Measurements from ENCODE around the gene VTI1A. TPM values are rescaled to one million over a fixed set of nuclear protein-coding genes. Genes with fewer than 3 reads are reported as not detected.

Gene VTI1A
- polyA plus RNA-seq, 1 of the 3 experiments (the other 2 are of a cell fraction), result 8.3 TPM

GRCh38 chr10:112785089-112785488, 338.1 kb downstream of the VTI1A start:
- H3K9me3 ChIP-seq, result no peaks in the 10 kb centered on the region
- H3K9me2 ChIP-seq, result no peaks in the 10 kb centered on the region
- no peak overlapping the region for H3K27ac ChIP-seq (ENCODE audit: low read depth in 2 of 2, low read length in 1 of 2)
- no peak for DNase-seq
- no peaks in the 10 kb centered on the region for H3F3A ChIP-seq (replicated peaks; ENCODE audit: insufficient read depth)
- H3K36me3 ChIP-seq (replicated peaks in 1 of 2; ENCODE audit: control insufficient read depth in 1 of 2, insufficient read depth in 2 of 2, low read length in 1 of 2), result no peaks in the 10 kb centered on the region
- no peaks in the 10 kb centered on the region for H3K79me2 ChIP-seq (ENCODE audit: insufficient read depth)
- no peaks in the 10 kb centered on the region for H3K27me3 ChIP-seq (ENCODE audit: insufficient read depth)
- no peak overlapping the region for H3K4me2 ChIP-seq
- H2AFZ ChIP-seq (ENCODE audit: low read depth), result no peak overlapping the region
- POLR2A ChIA-PET, result no interaction called here
- H3K4me1 ChIP-seq (ENCODE audit: control insufficient read depth in 1 of 2, insufficient read depth in 2 of 2, low read depth in 1 of 2, low read length in 1 of 2), result peaks cover 0 to 10% of the 10 kb centered on the region in 2 experiments; a peak in 1 of 4 replicates
- no peak overlapping the region for H3K9ac ChIP-seq
- no peak overlapping the region for H3K4me3 ChIP-seq (ENCODE audit: low read depth in 2 of 2, low read length in 1 of 2)
- TF ChIP-seq EP300 (IDR thresholded peaks at IDR 0.05; ENCODE audit: borderline replicate concordance in 1 of 2, low read depth in 1 of 2, low read length in 1 of 2), result no peak
- no peak for TF ChIP-seq TCF12 (IDR thresholded peaks at IDR 0.05)
- TF ChIP-seq NRF1 (IDR thresholded peaks at IDR 0.05; ENCODE audit: low read depth, low read length), result no peak
- TF ChIP-seq FOXM1 (IDR thresholded peaks at IDR 0.05; ENCODE audit: low read depth), result no peak
- no peak for TF ChIP-seq MXI1 (IDR thresholded peaks at IDR 0.05; ENCODE audit: low read depth, low read length)
- TF ChIP-seq FOXJ3 (CRISPR knock-in tag; IDR thresholded peaks at IDR 0.05), result no peak
- TF ChIP-seq NFIC (IDR thresholded peaks at IDR 0.05; ENCODE audit: borderline replicate concordance), result no peak
- no peak for TF ChIP-seq YY1 (IDR thresholded peaks at IDR 0.05; ENCODE audit: low read depth)
- no peak for TF ChIP-seq EZH2phosphoT487 (IDR thresholded peaks at IDR 0.05; ENCODE audit: borderline replicate concordance, low read depth)
- no peak for TF ChIP-seq RAD21 (IDR thresholded peaks at IDR 0.05; ENCODE audit: low read length)
- TF ChIP-seq GABPA (IDR thresholded peaks at IDR 0.05; ENCODE audit: low read depth), result no peak
- TF ChIP-seq GATA2 (CRISPR knock-in tag; IDR thresholded peaks at IDR 0.05), result no peak
- no peak for TF ChIP-seq SMC3 (IDR thresholded peaks at IDR 0.05; ENCODE audit: low read depth, low read length)
- TF ChIP-seq PBX3 (IDR thresholded peaks at IDR 0.05), result no peak
- no peak for TF ChIP-seq CHD2 (IDR thresholded peaks at IDR 0.05; ENCODE audit: low read length, partially characterized antibody)
- TF ChIP-seq RXRA (IDR thresholded peaks at IDR 0.05; ENCODE audit: borderline replicate concordance, low read depth), result no peak
- no peak for TF ChIP-seq MAX (IDR thresholded peaks at IDR 0.05; ENCODE audit: low read depth)
- H4K20me1 ChIP-seq (ENCODE audit: insufficient read depth), result no peaks in the 10 kb centered on the region
- CTCF ChIA-PET, result no interaction called here

GRCh38 chr10:112789248-112789647, 342.2 kb downstream of the VTI1A start:
- DNase-seq, result no peak
- H3K27me3 ChIP-seq (ENCODE audit: insufficient read depth), result no peaks in the 10 kb centered on the region
- CTCF ChIA-PET, result no interaction called here

More at GRCh38 chr10:112789248-112789647, 342.2 kb downstream of the VTI1A start:
- Histone ChIP-seq H3K4me3 (ENCODE audit: low read depth in 2 of 2, low read length in 1 of 2) (no peak overlapping the region), H4K20me1 (ENCODE audit: insufficient read depth) (no peaks in the 10 kb centered on the region), H3K4me1 (ENCODE audit: control insufficient read depth in 1 of 2, insufficient read depth in 2 of 2, low read depth in 1 of 2, low read length in 1 of 2) (peaks cover 8 to 10% of the 10 kb centered on the region in 2 experiments; a peak in 3 of 4 replicates), H3K9ac (no peak overlapping the region), H3K9me2 (no peaks in the 10 kb centered on the region), H3K36me3 (replicated peaks in 1 of 2; ENCODE audit: control insufficient read depth in 1 of 2, insufficient read depth in 2 of 2, low read length in 1 of 2) (no peaks in the 10 kb centered on the region), H3K4me2 (no peak overlapping the region), H3K9me3 (no peaks in the 10 kb centered on the region), H3F3A (replicated peaks; ENCODE audit: insufficient read depth) (no peaks in the 10 kb centered on the region), H2AFZ (ENCODE audit: low read depth) (no peak overlapping the region), H3K79me2 (ENCODE audit: insufficient read depth) (no peaks in the 10 kb centered on the region), H3K27ac (ENCODE audit: low read depth in 2 of 2, low read length in 1 of 2) (no peak overlapping the region)
- POLR2A ChIA-PET, result interaction anchor here (0.6 kb wide), 1 partner anchor 1614 kb away, joined by 3 read pairs; no protein-coding TSS in a partner anchor
- no peak for TF ChIP-seq ZBTB33 (IDR thresholded peaks at IDR 0.05; ENCODE audit: borderline replicate concordance, low read depth)
- no peak for TF ChIP-seq REST (IDR thresholded peaks at IDR 0.05; ENCODE audit: low read depth, low read length)
